Activated T-helper 17 cell treated with anti-CD3 and anti-CD28 coated beads, Interleukin-2, amount 50 U/mL, for 72 hours (primary cell): ENCODE measurements around the gene WWOX. TPM values are rescaled to one million over a fixed set of nuclear protein-coding genes. Genes with fewer than 3 reads are reported as not detected.
A peak's percentile ranks its signal among the peaks of the same experiment; 100 is the strongest.

Experiments
- ATAC-seq: fragments of 150-1000 bp; cut with Tn5 transposase; replicated peaks from 2 replicates; pipeline ENCODE4 v1.10.0; 2021; ENCODE audit warnings: mild to moderate bottlenecking, moderate library complexity
- H3K27ac Mint-ChIP-seq: one replicate; pipeline ENCODE4 v1.8.0; 2022; ENCODE audit warnings: mixed read lengths
- H3K27me3 Mint-ChIP-seq: one replicate; pipeline ENCODE4 v1.8.0; 2022; ENCODE audit warnings: mixed read lengths
- H3K36me3 Mint-ChIP-seq: one replicate; pipeline ENCODE4 v1.8.0; 2022; ENCODE audit warnings: low read depth, mild to moderate bottlenecking, mixed read lengths
- H3K4me1 Mint-ChIP-seq: one replicate; pipeline ENCODE4 v1.8.0; 2022; ENCODE audit warnings: mixed read lengths
- H3K4me3 Mint-ChIP-seq: one replicate; pipeline ENCODE4 v1.8.0; 2022; ENCODE audit warnings: mild to moderate bottlenecking, mixed read lengths
- H3K9me3 Mint-ChIP-seq: one replicate; pipeline ENCODE4 v1.8.0; 2022; ENCODE audit warnings: mixed read lengths
- total RNA-seq, 2 donors: library from RNA; stranded (reverse); gene quantifications; one replicate each; pipeline ENCODE4 v1.2.3, GENCODE V29; 2022

Gene WWOX
- total RNA-seq, 2 donors from 2014 or later = 9.4 to 16.5 TPM

- H3K27ac Mint-ChIP-seq = no peak overlapping the region
- no peaks in the 10 kb centered on the region for H3K4me1 Mint-ChIP-seq
- no peak for ATAC-seq
- no peaks in the 10 kb centered on the region for H3K27me3 Mint-ChIP-seq
- no peak overlapping the region for H3K4me3 Mint-ChIP-seq
- H3K36me3 Mint-ChIP-seq = no peaks in the 10 kb centered on the region
- no peaks in the 10 kb centered on the region for H3K9me3 Mint-ChIP-seq
Observed at GRCh38 chr16:78142788-78143187, 43.3 kb downstream of the WWOX start.

GRCh38 chr16:78146807-78147206 lies 47.4 kb downstream of the WWOX start:
- no peak overlapping the region for H3K27ac Mint-ChIP-seq
- no peaks in the 10 kb centered on the region for H3K27me3 Mint-ChIP-seq
- H3K36me3 Mint-ChIP-seq = no peaks in the 10 kb centered on the region
- no peak for ATAC-seq
- H3K4me3 Mint-ChIP-seq = no peak overlapping the region
- no peaks in the 10 kb centered on the region for H3K4me1 Mint-ChIP-seq
- no peaks in the 10 kb centered on the region for H3K9me3 Mint-ChIP-seq

- no peaks in the 10 kb centered on the region for H3K9me3 Mint-ChIP-seq
- no peak overlapping the region for H3K27ac Mint-ChIP-seq
- no peaks in the 10 kb centered on the region for H3K36me3 Mint-ChIP-seq
- no peak for ATAC-seq
- H3K4me1 Mint-ChIP-seq = no peaks in the 10 kb centered on the region
- H3K4me3 Mint-ChIP-seq = no peak overlapping the region
- no peaks in the 10 kb centered on the region for H3K27me3 Mint-ChIP-seq
Observed at GRCh38 chr16:78147911-78148401, 48.5 kb downstream of the WWOX start.

GRCh38 chr16:78150233-78150632 lies 50.8 kb downstream of the WWOX start:
- ATAC-seq = no peak
- no peak overlapping the region for H3K4me3 Mint-ChIP-seq
- H3K27me3 Mint-ChIP-seq = no peaks in the 10 kb centered on the region
- H3K27ac Mint-ChIP-seq = no peak overlapping the region
- H3K36me3 Mint-ChIP-seq = no peaks in the 10 kb centered on the region
- peaks cover 6% of the 10 kb centered on the region for H3K4me1 Mint-ChIP-seq
- no peaks in the 10 kb centered on the region for H3K9me3 Mint-ChIP-seq

- Mint-ChIP-seq H3K36me3 (no peaks in the 10 kb centered on the region), H3K4me1 (peaks cover 6% of the 10 kb centered on the region), H3K27ac (no peak overlapping the region), H3K4me3 (no peak overlapping the region), H3K27me3 (no peaks in the 10 kb centered on the region), H3K9me3 (no peaks in the 10 kb centered on the region)
- ATAC-seq = no peak
Observed at GRCh38 chr16:78154729-78155461, 55.4 kb downstream of the WWOX start.

- H3K4me1 Mint-ChIP-seq = peaks cover 6% of the 10 kb centered on the region
- no peak overlapping the region for H3K27ac Mint-ChIP-seq
- H3K36me3 Mint-ChIP-seq = no peaks in the 10 kb centered on the region
- H3K9me3 Mint-ChIP-seq = no peaks in the 10 kb centered on the region
- H3K27me3 Mint-ChIP-seq = no peaks in the 10 kb centered on the region
- no peak for ATAC-seq
- no peak overlapping the region for H3K4me3 Mint-ChIP-seq
Observed at GRCh38 chr16:78155791-78156345, 56.4 kb downstream of the WWOX start.

- ATAC-seq = no peak
- no peaks in the 10 kb centered on the region for H3K27me3 Mint-ChIP-seq
- no peak overlapping the region for H3K4me3 Mint-ChIP-seq
- H3K9me3 Mint-ChIP-seq = peaks cover 4% of the 10 kb centered on the region
- peaks cover 19% of the 10 kb centered on the region for H3K36me3 Mint-ChIP-seq
- H3K27ac Mint-ChIP-seq = no peak overlapping the region
- no peaks in the 10 kb centered on the region for H3K4me1 Mint-ChIP-seq
Observed at GRCh38 chr16:78161023-78161729, 61.7 kb downstream of the WWOX start.

- Mint-ChIP-seq H3K27ac (no peak overlapping the region), H3K9me3 (peaks cover 4% of the 10 kb centered on the region), H3K4me1 (no peaks in the 10 kb centered on the region), H3K27me3 (no peaks in the 10 kb centered on the region), H3K4me3 (no peak overlapping the region), H3K36me3 (peaks cover 37% of the 10 kb centered on the region)
- ATAC-seq = no peak
Observed at GRCh38 chr16:78163772-78164670, 64.6 kb downstream of the WWOX start.

- Mint-ChIP-seq H3K4me3 (no peak overlapping the region), H3K4me1 (no peaks in the 10 kb centered on the region), H3K36me3 (peaks cover 23% of the 10 kb centered on the region), H3K27ac (no peak overlapping the region), H3K9me3 (no peaks in the 10 kb centered on the region), H3K27me3 (no peaks in the 10 kb centered on the region)
- ATAC-seq = no peak
Observed at GRCh38 chr16:78170494-78170933, 71.1 kb downstream of the WWOX start.

- no peak overlapping the region for H3K27ac Mint-ChIP-seq
- no peak overlapping the region for H3K4me3 Mint-ChIP-seq
- peaks cover 5% of the 10 kb centered on the region for H3K4me1 Mint-ChIP-seq
Observed at GRCh38 chr16:78175287-78175686, 75.8 kb downstream of the WWOX start.

GRCh38 chr16:78176435-78176834 lies 77.0 kb downstream of the WWOX start:
- ATAC-seq = no peak
- no peaks in the 10 kb centered on the region for H3K9me3 Mint-ChIP-seq
- no peak overlapping the region for H3K4me3 Mint-ChIP-seq
- no peaks in the 10 kb centered on the region for H3K27me3 Mint-ChIP-seq
- no peak overlapping the region for H3K27ac Mint-ChIP-seq
- H3K4me1 Mint-ChIP-seq = peaks cover 5% of the 10 kb centered on the region
- H3K36me3 Mint-ChIP-seq = no peaks in the 10 kb centered on the region

More at GRCh38 chr16:78175287-78175686, 75.8 kb downstream of the WWOX start:
- Mint-ChIP-seq H3K36me3 (no peaks in the 10 kb centered on the region), H3K27me3 (no peaks in the 10 kb centered on the region), H3K9me3 (no peaks in the 10 kb centered on the region)
- ATAC-seq = no peak

- H3K4me3 Mint-ChIP-seq = no peak overlapping the region
- no peaks in the 10 kb centered on the region for H3K9me3 Mint-ChIP-seq
- peaks cover 5% of the 10 kb centered on the region for H3K4me1 Mint-ChIP-seq
- no peaks in the 10 kb centered on the region for H3K36me3 Mint-ChIP-seq
- peak overlapping the region; percentile 19 for H3K27ac Mint-ChIP-seq
- ATAC-seq = no peak
- H3K27me3 Mint-ChIP-seq = no peaks in the 10 kb centered on the region
Observed at GRCh38 chr16:78177218-78177617, 77.8 kb downstream of the WWOX start.

- Mint-ChIP-seq H3K4me3 (no peak overlapping the region), H3K27me3 (no peaks in the 10 kb centered on the region), H3K27ac (no peak overlapping the region), H3K4me1 (peaks cover 5% of the 10 kb centered on the region), H3K36me3 (no peaks in the 10 kb centered on the region), H3K9me3 (no peaks in the 10 kb centered on the region)
- no peak for ATAC-seq
Observed at GRCh38 chr16:78177987-78178386, 78.5 kb downstream of the WWOX start.

GRCh38 chr16:78179666-78180065 lies 80.2 kb downstream of the WWOX start:
- Mint-ChIP-seq H3K27ac (no peak overlapping the region), H3K4me1 (peaks cover 5% of the 10 kb centered on the region)

More at GRCh38 chr16:78179666-78180065, 80.2 kb downstream of the WWOX start:
- H3K27me3 Mint-ChIP-seq = no peaks in the 10 kb centered on the region
- no peaks in the 10 kb centered on the region for H3K9me3 Mint-ChIP-seq
- no peaks in the 10 kb centered on the region for H3K36me3 Mint-ChIP-seq
- H3K4me3 Mint-ChIP-seq = no peak overlapping the region
- ATAC-seq = no peak
